ENCODE measurements around the gene TSPOAP1.

Gene TSPOAP1

DNA sequence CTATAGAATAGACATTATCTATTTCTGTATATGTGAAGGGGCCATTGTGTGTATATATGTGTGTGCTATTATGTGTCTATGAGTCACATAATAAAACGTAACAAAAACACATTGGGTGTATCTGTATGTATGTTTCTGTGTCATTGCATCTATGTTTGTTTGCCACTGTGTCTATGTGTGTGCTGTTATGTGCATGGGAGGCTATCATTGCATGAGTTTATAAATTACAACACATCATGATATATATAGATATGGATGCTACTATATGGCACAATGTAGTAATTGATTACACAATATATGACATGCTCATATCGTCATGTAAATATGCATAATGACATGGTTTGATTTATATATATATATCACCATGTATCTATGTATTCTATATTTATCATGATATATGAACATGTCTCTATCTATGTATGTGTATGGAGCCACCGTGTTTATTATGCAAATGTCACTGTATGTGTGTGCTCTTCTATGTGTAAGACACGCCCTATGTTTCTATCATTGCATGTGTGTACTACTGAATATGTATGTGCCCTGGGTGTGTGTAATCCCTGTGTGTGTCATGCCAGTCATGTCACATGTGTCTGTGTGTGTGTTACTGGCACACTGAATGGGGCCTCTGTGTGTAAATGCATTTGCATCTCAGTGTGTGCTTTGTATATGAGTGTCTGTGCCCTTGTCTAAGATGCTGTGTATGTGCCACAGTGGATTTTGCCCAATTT, 1.4 kb upstream of the TSPOAP1 start:
- Histone ChIP-seq H3K9ac (ENCODE audit: low read length in 5 of 5) (peak overlapping the region in 2 of 5 donors; percentile 10 to 79), H3K4me3 (ENCODE audit: low read depth in 1 of 5, low read length in 5 of 5) (peak overlapping the region; percentile 58 to 66 (median 65)), H3K9me3 (ENCODE audit: control insufficient read depth in 5 of 5, low read length in 5 of 5) (no peaks in the 10 kb centered on the region), H3K27ac (ENCODE audit: low read depth, low read length) (no peak overlapping the region), H3K36me3 (ENCODE audit: control insufficient read depth in 5 of 5, insufficient read depth in 5 of 5, low read length in 5 of 5) (no peaks in the 10 kb centered on the region), H3K27me3 (ENCODE audit: control insufficient read depth in 5 of 5, insufficient read depth in 4 of 5, low read length in 5 of 5) (peaks cover 23 to 46% (median 25%) of the 10 kb centered on the region in 5 donors), H3K4me1 (ENCODE audit: control insufficient read depth in 5 of 5, insufficient read depth in 5 of 5, low read length in 5 of 5) (peaks cover under 1 to 37% (median 7%) of the 10 kb centered on the region in 5 donors)

DNA sequence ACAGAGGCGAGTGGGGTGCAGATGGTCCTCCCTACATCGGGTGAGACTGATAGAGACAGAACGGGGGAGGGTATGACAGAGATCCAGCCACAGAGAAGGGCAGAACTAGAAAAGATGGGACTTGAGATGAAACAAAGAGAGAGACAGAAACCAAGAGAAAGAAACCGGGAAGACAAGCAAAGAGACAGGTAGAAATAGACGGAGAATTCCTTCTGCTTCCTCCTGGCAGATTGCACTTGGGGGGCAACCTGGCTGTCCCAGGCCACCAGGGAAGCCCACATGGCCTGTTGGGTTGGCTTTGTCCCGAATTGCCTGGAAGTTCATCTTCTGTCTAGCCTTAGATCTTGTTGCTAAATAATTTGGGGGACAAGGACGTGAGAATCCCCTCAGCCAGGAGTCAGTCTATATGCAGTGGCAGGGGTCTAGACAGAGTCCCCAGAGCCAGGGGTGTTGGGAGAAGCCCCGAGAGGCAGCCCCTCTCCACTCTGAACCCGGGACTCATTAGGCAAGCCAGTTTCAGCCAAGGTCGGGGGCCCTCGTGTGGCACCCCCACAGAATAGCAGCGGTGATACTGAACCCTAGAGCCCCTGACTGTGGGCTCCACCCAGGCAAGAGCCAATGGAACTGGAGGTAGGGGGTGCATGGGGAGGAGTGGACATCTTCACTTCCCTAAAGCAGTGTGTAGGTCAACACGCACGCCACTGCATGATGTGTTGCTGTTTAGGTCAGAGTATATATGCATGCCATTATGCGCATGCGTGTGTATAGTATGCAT, 627 bp upstream of the TSPOAP1 start:
- H3K4me1 ChIP-seq (ENCODE audit: control insufficient read depth in 5 of 5, insufficient read depth in 5 of 5, low read length in 5 of 5), result peaks cover 2 to 37% (median 13%) of the 10 kb centered on the region in 5 donors
- H3K9ac ChIP-seq (ENCODE audit: low read length in 5 of 5), result no peak overlapping the region
- peak overlapping the region in 3 of 5 donors; percentile 2 to 22 (median 15) for H3K4me3 ChIP-seq (ENCODE audit: low read depth in 1 of 5, low read length in 5 of 5)
- H3K9me3 ChIP-seq (ENCODE audit: control insufficient read depth in 5 of 5, low read length in 5 of 5), result no peaks in the 10 kb centered on the region
- H3K27ac ChIP-seq (ENCODE audit: low read depth, low read length), result no peak overlapping the region
- no peaks in the 10 kb centered on the region for H3K36me3 ChIP-seq (ENCODE audit: control insufficient read depth in 5 of 5, insufficient read depth in 5 of 5, low read length in 5 of 5)
- peaks cover 25 to 53% (median 26%) of the 10 kb centered on the region in 5 donors for H3K27me3 ChIP-seq (ENCODE audit: control insufficient read depth in 5 of 5, insufficient read depth in 4 of 5, low read length in 5 of 5)

DNA sequence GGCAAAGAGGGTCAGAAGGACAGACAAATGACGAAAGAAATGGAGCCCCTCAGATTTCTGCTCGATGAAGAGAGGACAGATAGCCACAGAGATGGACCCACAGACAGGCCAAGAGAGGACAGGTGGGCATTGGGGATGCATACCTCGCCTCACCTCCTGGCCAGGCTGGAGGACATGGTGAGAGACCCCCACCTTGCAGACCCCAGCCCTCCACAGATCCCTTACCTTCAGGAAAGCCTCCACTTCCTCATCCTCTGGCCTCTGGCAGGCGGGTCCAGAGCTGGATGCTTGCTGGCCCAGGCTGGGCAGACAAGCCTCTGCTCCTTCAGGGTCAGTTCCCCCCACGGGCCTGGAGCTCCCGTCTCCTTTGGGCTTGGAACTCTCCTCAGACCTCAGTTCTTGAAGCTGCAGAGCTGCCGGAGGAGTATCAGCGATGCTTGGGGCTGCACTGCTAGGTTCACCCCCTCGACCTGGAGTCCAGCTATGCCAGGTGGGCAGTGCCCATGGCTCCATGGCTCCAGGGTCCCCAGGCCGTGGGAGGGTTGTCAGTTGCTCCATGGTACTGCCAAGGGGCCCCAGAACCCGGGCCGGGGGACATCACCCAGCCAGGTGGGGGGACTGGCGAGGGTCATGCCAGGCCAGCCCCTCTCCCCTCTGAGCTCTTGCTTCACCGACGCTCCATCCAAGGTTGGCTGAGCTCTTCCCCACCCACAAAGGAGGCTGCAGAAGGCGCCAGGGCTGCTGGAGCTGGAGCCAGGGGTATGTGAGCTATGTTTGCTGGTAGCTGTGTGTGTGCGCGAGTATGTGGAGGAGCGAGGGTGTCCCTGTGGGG, 1.0 kb downstream of the TSPOAP1 start:
- H3K27me3 ChIP-seq (ENCODE audit: control insufficient read depth in 5 of 5, insufficient read depth in 4 of 5, low read length in 5 of 5), result peaks cover 20 to 60% (median 26%) of the 10 kb centered on the region in 5 donors
- peaks cover 2 to 38% (median 16%) of the 10 kb centered on the region in 5 donors for H3K4me1 ChIP-seq (ENCODE audit: control insufficient read depth in 5 of 5, insufficient read depth in 5 of 5, low read length in 5 of 5)
- no peaks in the 10 kb centered on the region for H3K9me3 ChIP-seq (ENCODE audit: control insufficient read depth in 5 of 5, low read length in 5 of 5)
- H3K9ac ChIP-seq (ENCODE audit: low read length in 5 of 5), result no peak overlapping the region
- H3K4me3 ChIP-seq (ENCODE audit: low read depth in 1 of 5, low read length in 5 of 5), result no peak overlapping the region
- H3K36me3 ChIP-seq (ENCODE audit: control insufficient read depth in 5 of 5, insufficient read depth in 5 of 5, low read length in 5 of 5), result no peaks in the 10 kb centered on the region
- no peak overlapping the region for H3K27ac ChIP-seq (ENCODE audit: low read depth, low read length)

DNA sequence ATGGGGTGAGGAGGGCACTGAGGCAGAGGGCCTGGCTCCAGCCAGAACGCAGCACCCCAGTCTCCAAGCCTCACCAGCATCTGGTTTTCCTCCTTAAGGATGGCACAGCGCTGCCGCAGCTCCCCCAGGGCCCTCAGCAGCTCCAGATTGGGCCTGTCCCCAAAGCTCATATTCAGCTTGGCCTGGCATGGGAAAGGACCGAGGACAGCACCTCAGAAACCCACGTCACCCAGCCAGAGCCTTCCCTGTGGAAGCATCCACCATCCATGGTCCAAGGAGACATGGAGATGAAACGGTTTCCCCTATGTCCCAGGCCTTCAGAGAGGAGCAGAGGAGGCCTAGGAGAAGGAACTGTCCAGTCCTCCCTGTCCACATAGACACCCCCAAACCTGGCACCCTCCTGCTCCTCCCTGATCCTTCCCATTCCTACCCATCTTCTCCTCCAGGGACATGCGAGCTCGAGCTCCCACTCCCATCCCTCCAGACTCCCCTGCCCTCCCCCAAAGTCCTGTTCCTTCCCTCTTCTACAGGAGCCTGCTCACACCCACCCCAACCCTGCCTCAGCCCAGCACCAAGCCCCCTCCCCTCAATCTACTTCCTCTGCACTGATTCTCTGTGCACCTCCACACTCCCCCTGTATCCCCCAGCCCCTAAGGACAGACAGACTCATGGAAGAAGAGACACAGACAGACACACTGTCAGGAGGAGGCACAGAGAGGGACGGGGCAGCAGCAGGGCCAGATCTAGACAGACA, 1.8 kb downstream of the TSPOAP1 start:
- Histone ChIP-seq H3K4me3 (ENCODE audit: low read depth in 1 of 5, low read length in 5 of 5) (no peak overlapping the region), H3K9ac (ENCODE audit: low read length in 5 of 5) (no peak overlapping the region), H3K36me3 (ENCODE audit: control insufficient read depth in 5 of 5, insufficient read depth in 5 of 5, low read length in 5 of 5) (no peaks in the 10 kb centered on the region), H3K27ac (ENCODE audit: low read depth, low read length) (no peak overlapping the region), H3K27me3 (ENCODE audit: control insufficient read depth in 5 of 5, insufficient read depth in 4 of 5, low read length in 5 of 5) (peaks cover 18 to 57% (median 26%) of the 10 kb centered on the region in 5 donors), H3K4me1 (ENCODE audit: control insufficient read depth in 5 of 5, insufficient read depth in 5 of 5, low read length in 5 of 5) (peaks cover 2 to 37% (median 16%) of the 10 kb centered on the region in 5 donors), H3K9me3 (ENCODE audit: control insufficient read depth in 5 of 5, low read length in 5 of 5) (no peaks in the 10 kb centered on the region)

DNA sequence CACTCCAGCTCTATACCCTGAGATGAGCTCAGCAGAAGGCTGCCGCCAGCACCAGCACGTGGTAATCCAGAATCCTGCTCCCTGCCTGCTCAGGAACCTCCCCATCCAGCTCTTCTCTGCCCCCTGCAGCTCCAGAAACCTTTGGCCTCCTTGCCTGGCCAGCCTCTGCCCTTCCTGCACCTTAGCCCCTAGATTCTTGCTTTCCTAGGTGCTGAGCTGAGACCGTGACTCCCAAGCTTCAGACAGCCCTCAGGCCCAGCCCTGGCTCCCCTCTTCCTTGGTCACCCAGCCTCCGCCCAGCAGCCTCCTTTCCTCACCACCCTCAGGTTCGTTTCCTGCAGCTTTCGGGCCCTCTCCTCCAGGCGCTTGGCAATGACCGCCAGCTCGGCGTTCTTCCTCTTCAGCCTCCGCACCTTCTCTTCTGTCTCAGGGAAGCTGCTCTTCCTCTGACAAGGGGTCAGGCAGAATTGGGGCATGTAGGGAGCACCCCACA, 2.6 kb downstream of the TSPOAP1 start:
- Histone ChIP-seq H3K4me3 (ENCODE audit: low read depth in 1 of 5, low read length in 5 of 5) (no peak overlapping the region), H3K4me1 (ENCODE audit: control insufficient read depth in 5 of 5, insufficient read depth in 5 of 5, low read length in 5 of 5) (peaks cover 2 to 37% (median 16%) of the 10 kb centered on the region in 5 donors), H3K9ac (ENCODE audit: low read length in 5 of 5) (no peak overlapping the region), H3K27me3 (ENCODE audit: control insufficient read depth in 5 of 5, insufficient read depth in 4 of 5, low read length in 5 of 5) (peaks cover 18 to 53% (median 25%) of the 10 kb centered on the region in 5 donors), H3K9me3 (ENCODE audit: control insufficient read depth in 5 of 5, low read length in 5 of 5) (no peaks in the 10 kb centered on the region), H3K27ac (ENCODE audit: low read depth, low read length) (no peak overlapping the region), H3K36me3 (ENCODE audit: control insufficient read depth in 5 of 5, insufficient read depth in 5 of 5, low read length in 5 of 5) (no peaks in the 10 kb centered on the region)

DNA sequence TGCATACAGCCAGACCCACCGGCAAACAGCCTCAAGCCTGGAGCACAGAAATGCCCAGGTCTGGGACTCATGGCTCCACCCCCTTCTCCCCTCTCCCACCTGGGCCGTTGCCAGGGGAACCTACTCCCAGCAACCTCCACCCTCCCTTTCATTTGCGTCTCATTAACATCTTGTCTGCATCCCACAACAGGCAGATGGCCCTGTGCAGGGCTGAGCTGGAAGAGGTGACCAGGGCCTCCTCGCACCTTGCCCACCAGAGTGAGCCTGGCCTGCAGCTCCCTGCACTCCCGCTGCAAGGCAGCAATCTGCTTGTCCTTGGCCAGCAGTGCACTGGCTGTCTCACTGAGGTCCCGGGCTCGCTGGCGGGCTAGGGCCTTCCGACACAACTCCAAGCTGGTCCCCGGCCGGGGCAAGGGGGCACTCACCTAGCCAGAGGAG, 3.3 kb downstream of the TSPOAP1 start:
- H3K27me3 ChIP-seq (ENCODE audit: control insufficient read depth in 5 of 5, insufficient read depth in 4 of 5, low read length in 5 of 5), result peaks cover 18 to 51% (median 24%) of the 10 kb centered on the region in 5 donors

DNA sequence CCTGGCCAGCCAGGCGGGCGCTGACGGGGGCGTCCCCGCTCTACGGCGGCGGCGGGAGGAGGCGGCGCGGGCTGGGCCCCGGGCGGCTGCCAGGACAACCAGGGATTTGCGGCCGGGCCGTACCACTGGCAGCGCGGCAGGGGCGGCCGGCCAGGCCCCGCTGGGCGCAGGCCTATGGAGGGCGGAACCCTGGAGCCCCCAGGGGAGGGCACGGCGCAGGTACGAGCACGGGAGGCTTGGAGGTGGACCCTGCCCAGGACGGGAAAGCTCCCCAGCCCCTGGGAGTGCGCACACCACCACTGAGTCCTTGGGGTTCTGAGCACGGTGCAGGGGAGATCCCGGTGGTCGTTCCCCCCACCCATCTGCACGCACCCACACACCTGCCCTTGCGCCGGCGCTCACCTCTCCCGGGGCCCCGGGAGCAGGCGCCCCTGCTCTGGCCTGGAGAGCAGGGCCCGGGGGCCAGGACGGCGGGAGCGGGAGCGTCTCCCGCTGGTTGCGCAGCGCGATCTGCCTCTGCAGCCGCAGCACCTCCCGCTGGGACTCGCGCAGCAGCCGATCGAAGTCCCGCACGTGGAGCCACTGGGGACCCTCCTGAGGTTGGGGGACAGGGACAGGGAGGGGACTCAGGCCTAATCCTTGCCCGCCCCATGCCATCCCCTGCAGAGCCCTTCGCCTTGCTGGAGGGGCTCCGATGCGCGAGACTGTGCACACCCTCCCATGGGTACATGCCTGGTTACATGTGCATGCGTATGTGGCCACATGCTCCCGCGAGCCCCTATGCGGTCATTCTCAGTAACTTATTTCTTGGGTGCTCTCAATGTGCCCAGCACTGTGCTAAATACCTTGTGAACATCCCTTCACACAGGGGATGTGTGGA, 3.9 kb downstream of the TSPOAP1 start:
- Histone ChIP-seq H3K9ac (ENCODE audit: low read length in 5 of 5) (peak overlapping the region in 3 of 5 donors; percentile 46 to 71 (median 55)), H3K27ac (ENCODE audit: low read depth, low read length) (no peak overlapping the region), H3K4me1 (ENCODE audit: control insufficient read depth in 5 of 5, insufficient read depth in 5 of 5, low read length in 5 of 5) (peaks cover 2 to 35% (median 13%) of the 10 kb centered on the region in 5 donors), H3K4me3 (ENCODE audit: low read depth in 1 of 5, low read length in 5 of 5) (peak overlapping the region; percentile 60 to 86 (median 61)), H3K27me3 (ENCODE audit: control insufficient read depth in 5 of 5, insufficient read depth in 4 of 5, low read length in 5 of 5) (peaks cover 18 to 51% (median 24%) of the 10 kb centered on the region in 5 donors), H3K9me3 (ENCODE audit: control insufficient read depth in 5 of 5, low read length in 5 of 5) (no peaks in the 10 kb centered on the region), H3K36me3 (ENCODE audit: control insufficient read depth in 5 of 5, insufficient read depth in 5 of 5, low read length in 5 of 5) (no peaks in the 10 kb centered on the region)

More for the DNA sequence above, 3.3 kb downstream of the TSPOAP1 start:
- Histone ChIP-seq H3K36me3 (ENCODE audit: control insufficient read depth in 5 of 5, insufficient read depth in 5 of 5, low read length in 5 of 5) (no peaks in the 10 kb centered on the region), H3K9ac (ENCODE audit: low read length in 5 of 5) (peak overlapping the region in 1 of 5 donors; percentile 65), H3K4me3 (ENCODE audit: low read depth in 1 of 5, low read length in 5 of 5) (peak overlapping the region in 4 of 5 donors; percentile 60 to 86 (median 61)), H3K27ac (ENCODE audit: low read depth, low read length) (no peak overlapping the region), H3K4me1 (ENCODE audit: control insufficient read depth in 5 of 5, insufficient read depth in 5 of 5, low read length in 5 of 5) (peaks cover 2 to 37% (median 14%) of the 10 kb centered on the region in 5 donors), H3K9me3 (ENCODE audit: control insufficient read depth in 5 of 5, low read length in 5 of 5) (no peaks in the 10 kb centered on the region)

DNA sequence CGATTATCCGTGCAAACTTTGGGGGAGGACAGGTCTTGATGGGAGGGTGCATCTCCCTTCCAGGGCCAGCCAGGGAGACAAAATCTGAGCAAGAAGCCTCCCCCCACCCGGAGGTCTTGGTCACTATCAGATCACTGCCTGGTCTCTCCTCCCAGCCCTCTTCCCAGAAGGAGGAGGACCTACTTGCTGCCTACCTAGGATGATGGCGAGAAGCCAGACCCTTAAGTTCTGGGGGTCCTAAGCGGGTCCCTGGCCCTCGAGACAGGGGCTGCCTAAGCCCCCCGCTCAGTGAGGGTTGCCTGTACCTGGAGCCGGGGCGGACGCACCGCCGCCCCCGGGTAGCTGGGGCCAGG, 4.6 kb downstream of the TSPOAP1 start:
- Histone ChIP-seq H3K27ac (ENCODE audit: low read depth, low read length) (no peak overlapping the region), H3K9ac (ENCODE audit: low read length in 5 of 5) (peak overlapping the region in 4 of 5 donors; percentile 43 to 71 (median 50)), H3K9me3 (ENCODE audit: control insufficient read depth in 5 of 5, low read length in 5 of 5) (no peaks in the 10 kb centered on the region), H3K4me1 (ENCODE audit: control insufficient read depth in 5 of 5, insufficient read depth in 5 of 5, low read length in 5 of 5) (peaks cover 2 to 29% (median 13%) of the 10 kb centered on the region in 5 donors), H3K4me3 (ENCODE audit: low read depth in 1 of 5, low read length in 5 of 5) (peak overlapping the region; percentile 48 to 86 (median 61)), H3K36me3 (ENCODE audit: control insufficient read depth in 5 of 5, insufficient read depth in 5 of 5, low read length in 5 of 5) (no peaks in the 10 kb centered on the region), H3K27me3 (ENCODE audit: control insufficient read depth in 5 of 5, insufficient read depth in 4 of 5, low read length in 5 of 5) (peaks cover 12 to 48% (median 22%) of the 10 kb centered on the region in 5 donors)

Measured in subcutaneous abdominal adipose tissue (tissue), 5 donors.